Glutamatergic neuron (in vitro differentiated cells): Measurements from ENCODE around the gene UNC13C. TPM values are rescaled to one million over a fixed set of nuclear protein-coding genes. Genes with fewer than 3 reads are reported as not detected.

Experiments
- DNase-seq: peaks from one replicate; pipeline ENCODE4 v3.0.0; 2022
- H3K27ac Mint-ChIP-seq: one replicate; pipeline ENCODE4 v1.8.0; 2020; ENCODE audit warnings: mild to moderate bottlenecking, mixed read lengths, inconsistent platforms; ENCODE audit not compliant: unreplicated experiment
- H3K27me3 Mint-ChIP-seq: one replicate; pipeline ENCODE4 v1.8.0; 2020; ENCODE audit warnings: mild to moderate bottlenecking, moderate library complexity, mixed read lengths, inconsistent platforms; ENCODE audit not compliant: unreplicated experiment
- H3K36me3 Mint-ChIP-seq: one replicate; pipeline ENCODE4 v1.8.0; 2020; ENCODE audit warnings: mild to moderate bottlenecking, mixed read lengths, inconsistent platforms; ENCODE audit not compliant: unreplicated experiment
- H3K4me1 Mint-ChIP-seq: one replicate; pipeline ENCODE4 v1.8.0; 2020; ENCODE audit warnings: mild to moderate bottlenecking, low read depth, mixed read lengths, inconsistent platforms; ENCODE audit not compliant: unreplicated experiment
- H3K4me3 Mint-ChIP-seq: one replicate; pipeline ENCODE4 v1.8.0; 2020; ENCODE audit warnings: mild to moderate bottlenecking, mixed read lengths, inconsistent platforms; ENCODE audit not compliant: unreplicated experiment
- H3K9me3 Mint-ChIP-seq: one replicate; pipeline ENCODE4 v1.8.0; 2020; ENCODE audit warnings: mild to moderate bottlenecking, moderate library complexity, mixed read lengths, inconsistent platforms; ENCODE audit not compliant: unreplicated experiment
- CTCF ChIP-seq: fragments of 200-600 bp; sonication (generic); IDR thresholded peaks from one replicate; pipeline ENCODE4 v1.5.0; 2021; ENCODE audit not compliant: partially characterized antibody, unreplicated experiment
- total RNA-seq: library from RNA; stranded (reverse); fragmentation: NEBNext Ultra II Directional; extraction: Animal tissue kit (Norgen Biotek cat#: 25700); gene quantifications from one replicate; pipeline ENCODE4 v1.2.1, GENCODE V29; 2021; ENCODE audit not compliant: unreplicated experiment

UNC13C gene
- total RNA-seq, 1 donor from 2014 or later: 0.49 TPM

GRCh38 chr15:54307252-54307902, 329.1 kb downstream of the UNC13C start:
- Mint-ChIP-seq H3K27ac (no peak overlapping the region), H3K4me1 (no peaks in the 10 kb centered on the region), H3K9me3 (no peaks in the 10 kb centered on the region), H3K36me3 (no peaks in the 10 kb centered on the region), H3K27me3 (no peaks in the 10 kb centered on the region), H3K4me3 (no peak overlapping the region)
- no peak for DNase-seq
- no peak for TF ChIP-seq CTCF

- Mint-ChIP-seq H3K36me3 (no peaks in the 10 kb centered on the region), H3K9me3 (no peaks in the 10 kb centered on the region)
Measured at GRCh38 chr15:54307926-54308325, 329.7 kb downstream of the UNC13C start.

GRCh38 chr15:54312528-54312927, 334.3 kb downstream of the UNC13C start:
- Mint-ChIP-seq H3K4me1 (no peaks in the 10 kb centered on the region), H3K36me3 (no peaks in the 10 kb centered on the region), H3K4me3 (no peak overlapping the region), H3K27me3 (no peaks in the 10 kb centered on the region), H3K9me3 (no peaks in the 10 kb centered on the region), H3K27ac (no peak overlapping the region)
- no peak for DNase-seq
- no peak for TF ChIP-seq CTCF

More at GRCh38 chr15:54307926-54308325, 329.7 kb downstream of the UNC13C start:
- H3K4me3 Mint-ChIP-seq: no peak overlapping the region
- no peak for TF ChIP-seq CTCF
- no peak overlapping the region for H3K27ac Mint-ChIP-seq
- DNase-seq: no peak
- no peaks in the 10 kb centered on the region for H3K4me1 Mint-ChIP-seq
- H3K27me3 Mint-ChIP-seq: no peaks in the 10 kb centered on the region

- peaks cover 2% of the 10 kb centered on the region for H3K27me3 Mint-ChIP-seq
- H3K27ac Mint-ChIP-seq: no peak overlapping the region
- no peaks in the 10 kb centered on the region for H3K4me1 Mint-ChIP-seq
- TF ChIP-seq CTCF: no peak
- H3K4me3 Mint-ChIP-seq: no peak overlapping the region
- DNase-seq: no peak
- no peaks in the 10 kb centered on the region for H3K36me3 Mint-ChIP-seq
- H3K9me3 Mint-ChIP-seq: peaks cover 1% of the 10 kb centered on the region
Measured at GRCh38 chr15:54321426-54321825, 343.2 kb downstream of the UNC13C start.

GRCh38 chr15:54322341-54322740, 344.1 kb downstream of the UNC13C start:
- Mint-ChIP-seq H3K4me1 (no peaks in the 10 kb centered on the region), H3K36me3 (no peaks in the 10 kb centered on the region), H3K27me3 (peaks cover 2% of the 10 kb centered on the region), H3K4me3 (no peak overlapping the region), H3K9me3 (peaks cover 1% of the 10 kb centered on the region), H3K27ac (no peak overlapping the region)
- DNase-seq: no peak
- TF ChIP-seq CTCF: no peak
